Measurements from ENCODE around the gene CASP6. TPM values are rescaled to one million over a fixed set of nuclear protein-coding genes. Genes with fewer than 3 reads are reported as not detected.

Gene CASP6
- total and polyA plus RNA-seq, 2 donors (not counting 1 experiment from before 2014, with no cell fraction given), result 7.7 to 11.6 TPM

DNA sequence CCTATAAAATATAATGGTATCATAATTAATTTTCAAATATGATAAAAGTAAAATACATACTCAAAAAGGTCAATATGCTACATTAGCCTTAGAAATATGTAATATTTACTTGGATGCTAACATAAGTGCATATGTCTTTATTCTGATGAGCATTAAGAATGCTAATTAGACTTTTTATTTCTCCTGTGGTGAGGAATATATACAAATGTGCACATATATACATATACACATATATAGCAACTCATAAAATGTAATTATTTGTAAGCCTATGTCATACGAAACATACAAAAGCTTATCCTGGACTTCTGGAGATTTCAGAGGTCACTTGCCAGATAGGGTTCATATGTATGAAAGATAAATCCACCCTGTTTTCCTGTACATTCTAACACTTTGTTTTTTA is 15.5 kb upstream of the CASP6 start:
- Histone ChIP-seq H3K27ac (ENCODE audit: low read length in 2 of 2) (no peak overlapping the region), H3K4me2 (replicated peaks; ENCODE audit: low read depth, low read length, poor library complexity, severe bottlenecking) (no peak overlapping the region), H3K9ac (ENCODE audit: low read length) (no peak overlapping the region), H3K4me3 (ENCODE audit: control extremely low read depth in 1 of 5, extremely low read depth in 1 of 5, insufficient read depth in 1 of 5, low read depth in 2 of 5, low read length in 4 of 5) (no peak overlapping the region), H3K27me3 (replicated peaks in 1 of 4; ENCODE audit: control extremely low read depth in 1 of 4, control insufficient read depth in 3 of 4, insufficient read depth in 4 of 4, low read length in 3 of 4) (no peaks in the 10 kb centered on the region), H2AFZ (ENCODE audit: insufficient read depth, low read depth, low read length, poor library complexity, severe bottlenecking) (no peak overlapping the region), H3K4me1 (ENCODE audit: control insufficient read depth in 2 of 2, insufficient read depth in 2 of 2, low read length in 2 of 2) (peaks cover 8 to 12% of the 10 kb centered on the region in 2 donors), H3K9me3 (ENCODE audit: control extremely low read depth in 1 of 3, control insufficient read depth in 2 of 3, insufficient read depth in 1 of 3, low read length in 2 of 3) (no peaks in the 10 kb centered on the region), H4K20me1 (ENCODE audit: control insufficient read depth, insufficient read depth, low read length, poor library complexity, severe bottlenecking) (no peaks in the 10 kb centered on the region), H3K36me3 (replicated peaks in 1 of 2; ENCODE audit: control extremely low read depth in 1 of 2, control insufficient read depth in 1 of 2, extremely low read depth in 1 of 2, insufficient read depth in 2 of 2, low read length in 1 of 2) (peaks cover 6 to 21% of the 10 kb centered on the region in 2 experiments), H3K79me2 (ENCODE audit: control insufficient read depth, insufficient read depth, low read length) (peaks cover 19% of the 10 kb centered on the region)
- POLR2A ChIA-PET, result no interaction called here
- ATAC-seq (ENCODE audit: low read depth) (no peak), DNase-seq (no peak)
- H3K27ac Mint-ChIP-seq, result no peak overlapping the region
- no peak for TF ChIP-seq EZH2 (IDR thresholded peaks at IDR 0.05; ENCODE audit: borderline replicate concordance, insufficient read depth, low read depth, low read length, poor library complexity, severe bottlenecking)
- TF ChIP-seq, protein P1, sequence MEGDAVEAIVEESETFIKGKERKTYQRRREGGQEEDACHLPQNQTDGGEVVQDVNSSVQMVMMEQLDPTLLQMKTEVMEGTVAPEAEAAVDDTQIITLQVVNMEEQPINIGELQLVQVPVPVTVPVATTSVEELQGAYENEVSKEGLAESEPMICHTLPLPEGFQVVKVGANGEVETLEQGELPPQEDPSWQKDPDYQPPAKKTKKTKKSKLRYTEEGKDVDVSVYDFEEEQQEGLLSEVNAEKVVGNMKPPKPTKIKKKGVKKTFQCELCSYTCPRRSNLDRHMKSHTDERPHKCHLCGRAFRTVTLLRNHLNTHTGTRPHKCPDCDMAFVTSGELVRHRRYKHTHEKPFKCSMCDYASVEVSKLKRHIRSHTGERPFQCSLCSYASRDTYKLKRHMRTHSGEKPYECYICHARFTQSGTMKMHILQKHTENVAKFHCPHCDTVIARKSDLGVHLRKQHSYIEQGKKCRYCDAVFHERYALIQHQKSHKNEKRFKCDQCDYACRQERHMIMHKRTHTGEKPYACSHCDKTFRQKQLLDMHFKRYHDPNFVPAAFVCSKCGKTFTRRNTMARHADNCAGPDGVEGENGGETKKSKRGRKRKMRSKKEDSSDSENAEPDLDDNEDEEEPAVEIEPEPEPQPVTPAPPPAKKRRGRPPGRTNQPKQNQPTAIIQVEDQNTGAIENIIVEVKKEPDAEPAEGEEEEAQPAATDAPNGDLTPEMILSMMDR (IDR thresholded peaks at IDR 0.05), result no peak
- no peak overlapping the region for H3K4me3 Mint-ChIP-seq
- peaks cover 7% of the 10 kb centered on the region for H3K4me1 Mint-ChIP-seq
- intact Hi-C loops (cut with micrococcal nuclease), result no loop called here
- WGBS (ENCODE audit: insufficient coverage), result no CpG with 5 or more reads among the region's 1 CpG
- no peaks in the 10 kb centered on the region for H3K27me3 Mint-ChIP-seq
- no peaks in the 10 kb centered on the region for H3K9me3 Mint-ChIP-seq (ENCODE audit: insufficient read depth)
- CTCF ChIA-PET, result no interaction called here

DNA sequence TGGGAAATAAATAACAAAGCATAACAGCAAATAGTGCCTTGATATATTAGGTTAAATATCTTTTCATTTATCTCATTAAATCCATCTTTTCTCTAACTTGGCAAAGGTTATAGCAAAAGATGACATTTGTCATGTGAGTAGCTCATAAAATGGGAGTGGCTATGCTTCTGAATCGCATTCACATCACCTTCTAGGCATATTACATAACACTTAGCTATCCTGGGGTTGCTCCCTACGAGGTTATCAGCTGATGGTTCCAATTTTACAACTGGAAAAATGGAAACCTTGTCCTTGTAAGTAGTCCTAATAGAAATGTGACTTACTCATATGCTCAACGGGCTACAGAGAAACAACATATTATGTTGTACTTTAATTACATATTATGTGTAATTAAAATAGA is 10.3 kb upstream of the CASP6 start:
- peaks cover 11 to 19% of the 10 kb centered on the region in 2 experiments for H3K36me3 ChIP-seq (replicated peaks in 1 of 2; ENCODE audit: control extremely low read depth in 1 of 2, control insufficient read depth in 1 of 2, extremely low read depth in 1 of 2, insufficient read depth in 2 of 2, low read length in 1 of 2)
- no peaks in the 10 kb centered on the region for H3K4me1 Mint-ChIP-seq
- no peak overlapping the region for H3K4me3 ChIP-seq (ENCODE audit: control extremely low read depth in 1 of 5, extremely low read depth in 1 of 5, insufficient read depth in 1 of 5, low read depth in 2 of 5, low read length in 4 of 5)
- H3K4me2 ChIP-seq (replicated peaks; ENCODE audit: low read depth, low read length, poor library complexity, severe bottlenecking), result no peak overlapping the region
- H3K79me2 ChIP-seq (ENCODE audit: control insufficient read depth, insufficient read depth, low read length), result no peaks in the 10 kb centered on the region
- intact Hi-C loops (cut with micrococcal nuclease), result no loop called here
- TF ChIP-seq EZH2 (IDR thresholded peaks at IDR 0.05; ENCODE audit: borderline replicate concordance, insufficient read depth, low read depth, low read length, poor library complexity, severe bottlenecking), result no peak
- TF ChIP-seq, protein P1 (IDR thresholded peaks at IDR 0.05), result no peak
- no peak for DNase-seq
- no peak overlapping the region for H2AFZ ChIP-seq (ENCODE audit: insufficient read depth, low read depth, low read length, poor library complexity, severe bottlenecking)
- H3K4me3 Mint-ChIP-seq, result no peak overlapping the region
- CTCF ChIA-PET, result interaction anchor here (0.6 to 0.7 kb wide), 2 partner anchors 10 to 166 kb away, joined by 3 read pairs; partner anchors contain the start of gene CASP6
- H3K9me3 Mint-ChIP-seq (ENCODE audit: insufficient read depth), result no peaks in the 10 kb centered on the region
- no peak for ATAC-seq (ENCODE audit: low read depth)
- no peaks in the 10 kb centered on the region for H4K20me1 ChIP-seq (ENCODE audit: control insufficient read depth, insufficient read depth, low read length, poor library complexity, severe bottlenecking)
- H3K9ac ChIP-seq (ENCODE audit: low read length), result no peak overlapping the region
- POLR2A ChIA-PET, result no interaction called here
- no peaks in the 10 kb centered on the region for H3K27me3 Mint-ChIP-seq
- H3K9me3 ChIP-seq (ENCODE audit: control extremely low read depth in 1 of 3, control insufficient read depth in 2 of 3, insufficient read depth in 1 of 3, low read length in 2 of 3), result no peaks in the 10 kb centered on the region
- H3K27ac Mint-ChIP-seq, result no peak overlapping the region
- H3K27me3 ChIP-seq (replicated peaks in 1 of 4; ENCODE audit: control extremely low read depth in 1 of 4, control insufficient read depth in 3 of 4, insufficient read depth in 4 of 4, low read length in 3 of 4), result no peaks in the 10 kb centered on the region
- H3K27ac ChIP-seq (ENCODE audit: low read length in 2 of 2), result no peak overlapping the region
- no peaks in the 10 kb centered on the region for H3K4me1 ChIP-seq (ENCODE audit: control insufficient read depth in 2 of 2, insufficient read depth in 2 of 2, low read length in 2 of 2)
- WGBS (ENCODE audit: insufficient coverage), result no CpG with 5 or more reads among the region's 3 CpGs
